Cardiac fibroblast (primary cell): Measurements from ENCODE around the gene RBM42.
A peak's percentile ranks its signal among the peaks of the same experiment; 100 is the strongest.
"Not testable (repeated sequence)": the region's sequence is repeated elsewhere in the genome, so short reads cannot be mapped to it uniquely, and the experiment has no call there.

Experiments used
- DNase-seq, 2 donors: peaks; one replicate each; pipeline versions ENCODE4 v3.0.0 to v3.0.0-alpha.2; 2010; ENCODE audit warnings: low read depth in 2 of 2
- H3K4me3 ChIP-seq, 2 donors: replicated peaks in 1 of 2; 1 replicate in 1 of 2; 2 replicates in 1 of 2; pipeline ENCODE4 v1.5.1; 2011; ENCODE audit warnings: low read depth in 2 of 2, low read length in 2 of 2, mild to moderate bottlenecking in 2 of 2, moderate library complexity in 1 of 2
- CTCF ChIP-seq: IDR thresholded peaks from one replicate; pipeline ENCODE4 v1.5.1; 2011; ENCODE audit warnings: low read depth, mild to moderate bottlenecking, low read length, inconsistent platforms

The RBM42 gene

GRCh38 chr19:35645680-35646511 lies 17.1 kb downstream of the RBM42 start:
- no peak for TF ChIP-seq CTCF
- DNase-seq, result no peak

GRCh38 chr19:35648017-35648961 lies 19.5 kb downstream of the RBM42 start, which contains the start of gene COX6B1:
COX6B1 (plus strand) TSS chr19:35648323; CDS start chr19:35651244, 2,921 bp downstream.
- H3K4me3 ChIP-seq, result peak within 1 kb of the TSS; percentile 81 to 90
- DNase-seq, result peak; percentile 97 to 98
- no peak for TF ChIP-seq CTCF

More at GRCh38 chr19:35645680-35646511, 17.1 kb downstream of the RBM42 start:
- no peak overlapping the region for H3K4me3 ChIP-seq

- no peak overlapping the region for H3K4me3 ChIP-seq
- DNase-seq, result no peak
- TF ChIP-seq CTCF, result no peak
These were observed 21.7 kb downstream of the RBM42 start for GRCh38 chr19:35650581-35650980.

- not testable (repeated sequence) for H3K4me3 ChIP-seq, DNase-seq
These were observed 26.0 kb downstream of the RBM42 start for GRCh38 chr19:35654828-35655227.

- TF ChIP-seq CTCF, result no peak
These were observed 26.8 kb downstream of the RBM42 start for GRCh38 chr19:35655600-35655999.

GRCh38 chr19:35656700-35657099 lies 27.9 kb downstream of the RBM42 start:
- no peak overlapping the region for H3K4me3 ChIP-seq
- no peak for TF ChIP-seq CTCF
- no peak for DNase-seq

More at GRCh38 chr19:35655600-35655999, 26.8 kb downstream of the RBM42 start:
- no peak overlapping the region for H3K4me3 ChIP-seq
- no peak for DNase-seq
